SK-N-MC (cell line): ENCODE measurements around the gene METTL6.

Experiments
- DNase-seq: peaks from one replicate; pipeline ENCODE4 v3.0.0-alpha.2; 2011; ENCODE audit warnings: low read depth, low spot score
- H3K27ac ChIP-seq: fragments of 200-600 bp; sonication (generic); 2 replicates; pipeline ENCODE4 v1.5.1; 2016; ENCODE audit warnings: mixed run types
- H3K36me3 ChIP-seq: fragments of 200-600 bp; sonication (generic); 2 replicates; pipeline ENCODE4 v1.6.1; 2017; ENCODE audit warnings: antibody characterized with exemption, low read length, mixed read lengths; ENCODE audit not compliant: insufficient read depth
- H3K4me3 ChIP-seq: fragments of 200-600 bp; sonication (generic); 2 replicates; pipeline ENCODE4 v1.5.1; 2016
- H3K9ac ChIP-seq: fragments of 200-600 bp; sonication (generic); 2 replicates; pipeline ENCODE4 v1.8.0; 2017; ENCODE audit warnings: mixed run types, mixed read lengths; ENCODE audit not compliant: insufficient read length
- H3K9me3 ChIP-seq: fragments of 200-600 bp; sonication (generic); 2 replicates; pipeline ENCODE4 v1.6.1; 2017; ENCODE audit warnings: low read depth, mild to moderate bottlenecking, antibody characterized with exemption, low read length, moderate library complexity, mixed read lengths
- EZH2 ChIP-seq: fragments of 200-600 bp; sonication (generic); IDR thresholded peaks from one replicate; pipeline ENCODE4 v1.6.1; 2017; ENCODE audit warnings: antibody characterized with exemption
- FOXP2 ChIP-seq: optimal IDR thresholded peaks from 2 replicates; pipeline ENCODE3; 2011; ENCODE audit warnings: mild to moderate bottlenecking, moderate library complexity; ENCODE audit not compliant: insufficient read depth; ENCODE audit errors: extremely low read length, control extremely low read depth
- POLR2AphosphoS5 ChIP-seq: IDR thresholded peaks from 2 replicates; pipeline ENCODE4 v1.6.1; 2012; ENCODE audit warnings: mild to moderate bottlenecking, low read depth, low read length, borderline replicate concordance

METTL6 gene

GRCh38 chr3:15439476-15439875 is 12.1 kb upstream of the METTL6 start:
- TF ChIP-seq EZH2 (no peak), POLR2AphosphoS5 (no peak), FOXP2 (no peak)
- H3K36me3 ChIP-seq: peaks cover 31% of the 10 kb centered on the region; the same call in 1 of the 2 replicates
- H3K9ac ChIP-seq: no peak overlapping the region
- no peak overlapping the region for H3K4me3 ChIP-seq
- no peaks in the 10 kb centered on the region for H3K9me3 ChIP-seq
- no peak overlapping the region for H3K27ac ChIP-seq
- no peak for DNase-seq

GRCh38 chr3:15438983-15439382 is 11.6 kb upstream of the METTL6 start:
- no peak overlapping the region for H3K4me3 ChIP-seq
- no peak overlapping the region for H3K27ac ChIP-seq
- no peak for TF ChIP-seq EZH2
- no peak for TF ChIP-seq POLR2AphosphoS5
- TF ChIP-seq FOXP2: no peak
- no peak overlapping the region for H3K9ac ChIP-seq
- DNase-seq: no peak
- H3K9me3 ChIP-seq: no peaks in the 10 kb centered on the region
- peaks cover 35% of the 10 kb centered on the region; the same call in 1 of the 2 replicates for H3K36me3 ChIP-seq

- H3K9ac ChIP-seq: no peak overlapping the region
- no peak for TF ChIP-seq EZH2
- no peak for TF ChIP-seq POLR2AphosphoS5
- TF ChIP-seq FOXP2: no peak
- H3K4me3 ChIP-seq: no peak overlapping the region
- no peak overlapping the region for H3K27ac ChIP-seq
- H3K36me3 ChIP-seq: peaks cover 41% of the 10 kb centered on the region; the same call in 1 of the 2 replicates
- no peaks in the 10 kb centered on the region for H3K9me3 ChIP-seq
- no peak for DNase-seq
These were observed 8.9 kb upstream of the METTL6 start for GRCh38 chr3:15436246-15436645.

GRCh38 chr3:15434756-15435155 is 7.4 kb upstream of the METTL6 start:
- no peak for DNase-seq
- H3K9me3 ChIP-seq: no peaks in the 10 kb centered on the region
- H3K9ac ChIP-seq: no peak overlapping the region
- H3K4me3 ChIP-seq: no peak overlapping the region
- no peak overlapping the region for H3K27ac ChIP-seq
- H3K36me3 ChIP-seq: peaks cover 36% of the 10 kb centered on the region; the same call in 1 of the 2 replicates
- TF ChIP-seq FOXP2 (no peak), POLR2AphosphoS5 (no peak), EZH2 (no peak)

- Histone ChIP-seq H3K36me3 (peaks cover 31% of the 10 kb centered on the region; the same call in 1 of the 2 replicates), H3K27ac (no peak overlapping the region), H3K9me3 (no peaks in the 10 kb centered on the region), H3K9ac (no peak overlapping the region), H3K4me3 (no peak overlapping the region)
- TF ChIP-seq POLR2AphosphoS5 (no peak), EZH2 (no peak), FOXP2 (no peak)
- DNase-seq: no peak
These were observed 6.2 kb upstream of the METTL6 start for GRCh38 chr3:15433531-15433930.

- no peaks in the 10 kb centered on the region for H3K9me3 ChIP-seq
- H3K27ac ChIP-seq: no peak overlapping the region
- TF ChIP-seq POLR2AphosphoS5 (no peak), FOXP2 (no peak), EZH2 (no peak)
- peaks cover 25% of the 10 kb centered on the region; the same call in 1 of the 2 replicates for H3K36me3 ChIP-seq
- no peak overlapping the region for H3K9ac ChIP-seq
- no peak overlapping the region for H3K4me3 ChIP-seq
- DNase-seq: no peak
These were observed 4.0 kb upstream of the METTL6 start for GRCh38 chr3:15431256-15431837.

GRCh38 chr3:15430624-15431023 is 3.3 kb upstream of the METTL6 start:
- no peak for DNase-seq
- Histone ChIP-seq H3K9ac (no peak overlapping the region), H3K9me3 (no peaks in the 10 kb centered on the region), H3K4me3 (no peak overlapping the region), H3K27ac (no peak overlapping the region), H3K36me3 (peaks cover 18% of the 10 kb centered on the region; the same call in 1 of the 2 replicates)
- no peak for TF ChIP-seq EZH2
- no peak for TF ChIP-seq POLR2AphosphoS5
- TF ChIP-seq FOXP2: no peak

- no peak overlapping the region for H3K27ac ChIP-seq
- no peaks in the 10 kb centered on the region for H3K9me3 ChIP-seq
- no peak for TF ChIP-seq EZH2
- no peak for TF ChIP-seq POLR2AphosphoS5
- no peak for TF ChIP-seq FOXP2
- peak overlapping the region; percentile 32 for H3K9ac ChIP-seq
- DNase-seq: no peak
- H3K36me3 ChIP-seq: peaks cover 6% of the 10 kb centered on the region; the same call in 1 of the 2 replicates
- peak overlapping the region; percentile 87 for H3K4me3 ChIP-seq
These were observed 1.7 kb upstream of the METTL6 start for GRCh38 chr3:15429080-15429479.
